Fibroblast of villous mesenchyme (primary cell): ENCODE measurements around the gene CFAP61. TPM values are rescaled to one million over a fixed set of nuclear protein-coding genes. Genes with fewer than 3 reads are reported as not detected.

Experiments used
- DNase-seq: peaks from one replicate; pipeline ENCODE4 v3.0.0-alpha.2; 2010; ENCODE audit warnings: low read depth
- H3K4me3 ChIP-seq: 2 replicates; pipeline ENCODE4 v1.5.1; 2011; ENCODE audit warnings: low read depth, mild to moderate bottlenecking, low read length
- CTCF ChIP-seq: IDR thresholded peaks from 2 replicates; pipeline ENCODE4 v1.5.1; 2012; ENCODE audit warnings: low read depth, mild to moderate bottlenecking, low read length; ENCODE audit not compliant: insufficient read depth
- total RNA-seq: library from RNA; depleted of rRNA; stranded (reverse); fragments of >200 nt; gene quantifications from 2 replicates; pipeline ENCODE4 v1.2.3, GENCODE V29; 2012

Gene CFAP61
- total RNA-seq, 1 donor = 0.43 TPM

GRCh38 chr20:20362774-20363433 lies 310.6 kb downstream of the CFAP61 start:
- no peak for TF ChIP-seq CTCF
- DNase-seq = no peak
- no peak overlapping the region for H3K4me3 ChIP-seq

- no peak for TF ChIP-seq CTCF
- no peak for DNase-seq
- H3K4me3 ChIP-seq = no peak overlapping the region
Observed at GRCh38 chr20:20363434-20363798, 311.1 kb downstream of the CFAP61 start.

- no peak overlapping the region for H3K4me3 ChIP-seq
- DNase-seq = no peak
- TF ChIP-seq CTCF = no peak
Observed at GRCh38 chr20:20363799-20364592, 311.7 kb downstream of the CFAP61 start.

GRCh38 chr20:20364593-20365479 lies 312.5 kb downstream of the CFAP61 start:
- H3K4me3 ChIP-seq = no peak overlapping the region
- no peak for DNase-seq
- TF ChIP-seq CTCF = no peak

GRCh38 chr20:20365480-20366161 lies 313.3 kb downstream of the CFAP61 start:
- DNase-seq = no peak
- no peak for TF ChIP-seq CTCF
- H3K4me3 ChIP-seq = no peak overlapping the region

- DNase-seq = no peak
- H3K4me3 ChIP-seq = no peak overlapping the region
- TF ChIP-seq CTCF = no peak
Observed at GRCh38 chr20:20366551-20366875, 314.2 kb downstream of the CFAP61 start.
